CD14-positive monocyte (primary cell): Measurements from ENCODE around the gene MED15. TPM values are rescaled to one million over a fixed set of nuclear protein-coding genes. Genes with fewer than 3 reads are reported as not detected.

Source experiments
- DNase-seq, 3 donors: peaks; one replicate each; pipeline ENCODE4 v3.0.0-alpha.2; 2011 to 2022
- H2AFZ ChIP-seq: 2 replicates; pipeline ENCODE4 v1.6.0; 2012; ENCODE audit warnings: mild to moderate bottlenecking, low read depth, low read length, inconsistent platforms; ENCODE audit not compliant: insufficient read depth, poor library complexity, severe bottlenecking
- H3K27ac ChIP-seq, 2 donors: 1 replicate in 1 of 2; 2 replicates in 1 of 2; pipeline ENCODE4 v1.5.1; 2012 to 2013; ENCODE audit warnings: low read length in 2 of 2, control low read depth in 1 of 2, inconsistent platforms in 1 of 2, low read depth in 1 of 2, mild to moderate bottlenecking in 1 of 2
- H3K27me3 ChIP-seq, 2 donors: one replicate each; pipeline versions ENCODE4 v1.6.0 to v1.6.1; 2011 to 2013; ENCODE audit warnings: low read length in 2 of 2; ENCODE audit not compliant: control insufficient read depth in 2 of 2, insufficient read depth in 2 of 2
- H3K36me3 ChIP-seq, 2 donors: replicated peaks in 1 of 2; 1 replicate in 1 of 2; 2 replicates in 1 of 2; pipeline versions ENCODE4 v1.5.1 to v1.6.1; 2012 to 2013; ENCODE audit warnings: low read length in 2 of 2, control low read depth in 1 of 2, inconsistent platforms in 1 of 2, mild to moderate bottlenecking in 1 of 2; ENCODE audit not compliant: insufficient read depth in 2 of 2, control insufficient read depth in 1 of 2
- H3K4me1 ChIP-seq, 2 donors: 1 replicate in 1 of 2; 2 replicates in 1 of 2; pipeline versions ENCODE4 v1.5.1 to v1.6.1; 2012 to 2013; ENCODE audit warnings: low read length in 2 of 2, control low read depth in 1 of 2, inconsistent platforms in 1 of 2, mild to moderate bottlenecking in 1 of 2, moderate library complexity in 1 of 2; ENCODE audit not compliant: insufficient read depth in 2 of 2, control insufficient read depth in 1 of 2
- H3K4me2 ChIP-seq: replicated peaks from 2 replicates; pipeline ENCODE3; 2012; ENCODE audit warnings: low read length, moderate library complexity, mild to moderate bottlenecking; ENCODE audit not compliant: poor library complexity, severe bottlenecking; ENCODE audit errors: extremely low read depth
- H3K4me3 ChIP-seq, 3 experiments: fragments of 200-600 bp in 1 of 3; sonication (generic) in 1 of 3; replicated peaks in 1 of 3; 1 replicate in 2 of 3; 2 replicates in 1 of 3; pipeline ENCODE4 v1.5.1; 2011 to 2013; ENCODE audit warnings: low read length in 3 of 3, mild to moderate bottlenecking in 3 of 3, control low read depth in 2 of 3, low read depth in 2 of 3, inconsistent platforms in 1 of 3, moderate library complexity in 1 of 3
- H3K79me2 ChIP-seq: 2 replicates; pipeline ENCODE4 v1.6.0; 2012; ENCODE audit warnings: mild to moderate bottlenecking, control low read depth, inconsistent platforms, low read length, moderate library complexity; ENCODE audit not compliant: insufficient read depth
- H3K9ac ChIP-seq: 2 replicates; pipeline ENCODE4 v1.6.0; 2017; ENCODE audit warnings: low read length, mild to moderate bottlenecking; ENCODE audit not compliant: insufficient read depth, poor library complexity, severe bottlenecking
- H3K9me3 ChIP-seq, 2 donors: replicated peaks in 1 of 2; 1 replicate in 1 of 2; 2 replicates in 1 of 2; pipeline versions ENCODE4 v1.5.1 to v1.6.1; 2012 to 2013; ENCODE audit warnings: low read length in 2 of 2, control low read depth in 1 of 2; ENCODE audit not compliant: control insufficient read depth in 1 of 2, insufficient read depth in 1 of 2
- H4K20me1 ChIP-seq: 2 replicates; pipeline ENCODE4 v1.6.0; 2012; ENCODE audit warnings: mild to moderate bottlenecking, low read length, control low read depth, moderate library complexity; ENCODE audit not compliant: insufficient read depth
- H3K27ac Mint-ChIP-seq, 7 donors: one replicate each; pipeline ENCODE4 v1.8.0; 2020; ENCODE audit warnings: mild to moderate bottlenecking in 7 of 7, mixed read lengths in 7 of 7, moderate library complexity in 6 of 7, inconsistent platforms in 2 of 7
- H3K27me3 Mint-ChIP-seq, 3 donors: one replicate each; pipeline ENCODE4 v1.8.0; 2021 to 2022; ENCODE audit warnings: low read depth in 3 of 3, mild to moderate bottlenecking in 3 of 3, mixed read lengths in 3 of 3, moderate library complexity in 3 of 3, inconsistent platforms in 1 of 3
- H3K36me3 Mint-ChIP-seq, 2 donors: one replicate each; pipeline ENCODE4 v1.8.0; 2020; ENCODE audit warnings: mixed read lengths in 2 of 2, inconsistent platforms in 1 of 2, mild to moderate bottlenecking in 1 of 2
- H3K4me1 Mint-ChIP-seq: one replicate; pipeline ENCODE4 v1.8.0; 2020; ENCODE audit warnings: mild to moderate bottlenecking, mixed read lengths
- H3K4me3 Mint-ChIP-seq, 2 donors: one replicate each; pipeline ENCODE4 v1.8.0; 2020; ENCODE audit warnings: mild to moderate bottlenecking in 2 of 2, mixed read lengths in 2 of 2, moderate library complexity in 1 of 2
- H3K9me3 Mint-ChIP-seq, 7 donors: one replicate each; pipeline ENCODE4 v1.8.0; 2020 to 2022; ENCODE audit warnings: mixed read lengths in 7 of 7, mild to moderate bottlenecking in 6 of 7, moderate library complexity in 6 of 7, inconsistent platforms in 2 of 7
- WGBS: methylation state at CpG from one replicate; pipeline ENCODE4 v1.1.5; 2013; ENCODE audit warnings: missing lambda C conversion rate; ENCODE audit not compliant: insufficient coverage; 5-methylcytosine and 5-hydroxymethylcytosine counted together
- intact Hi-C, 2 donors: fragments of 100-400 bp; cut with micrococcal nuclease; formaldehyde crosslinking; loops; one replicate each; pipeline versions ENCODE4 v1.15.0 to v1.15.1; 2023
- polyA plus RNA-seq, 3 donors: library from polyadenylated mRNA; depleted of rRNA in 1 of 3; unstranded in 2 of 3; stranded (reverse) in 1 of 3; fragments of 300-500 nt in 2 of 3; fragments of >200 nt in 1 of 3; fragmentation: Illumina TruSeq in 2 of 3; gene quantifications; 1 replicate in 2 of 3; 2 replicates in 1 of 3; pipeline ENCODE4 v1.2.3, GENCODE V29; 2012 to 2021
- TF ChIP-seq, protein P1 (sequence below): fragments of 200-600 bp; IDR thresholded peaks from one replicate; pipeline ENCODE4 v1.8.0; 2022; ENCODE audit warnings: antibody characterized with exemption, mild to moderate bottlenecking

MED15 gene
- polyA plus RNA-seq, 3 donors, result 10.0 to 126 (median 17.8) TPM

DNA sequence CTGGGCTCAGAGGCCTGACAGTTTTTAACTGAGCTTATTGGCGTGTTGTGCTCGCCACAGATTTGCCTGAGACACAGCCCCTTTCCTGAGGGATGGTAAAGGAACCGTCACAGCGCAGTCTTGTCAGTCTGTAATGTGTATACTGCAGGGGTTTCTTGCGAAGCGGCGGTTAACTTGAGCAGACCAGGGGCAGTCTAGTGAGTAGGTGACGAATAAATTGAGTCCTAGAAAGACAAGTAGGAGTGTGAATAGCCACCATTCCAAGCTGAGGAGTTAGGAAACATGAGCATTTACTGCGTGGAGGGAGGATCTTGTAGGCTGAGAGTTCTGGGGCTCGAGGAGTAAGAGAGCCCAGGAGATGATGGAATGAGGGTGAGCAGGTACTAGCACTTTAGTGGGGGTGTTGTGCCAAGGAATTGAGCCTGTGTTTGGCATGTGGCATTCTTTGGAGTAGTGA is 1.4 kb downstream of the MED15 start:
- Mint-ChIP-seq H3K36me3 (peaks cover 5 to 14% of the 10 kb centered on the region in 2 donors), H3K27me3 (peaks cover 0 to 2% (median 2%) of the 10 kb centered on the region in 3 donors), H3K27ac (peak overlapping the region; percentile 96 to 99 (median 98)), H3K9me3 (no peaks in the 10 kb centered on the region), H3K4me1 (peaks cover 49% of the 10 kb centered on the region), H3K4me3 (peak overlapping the region; percentile 96 to 98)
- Histone ChIP-seq H3K36me3 (peaks cover 0 to 21% of the 10 kb centered on the region in 2 donors), H3K4me2 (peak overlapping the region; percentile 99), H3K79me2 (peaks cover 67% of the 10 kb centered on the region), H4K20me1 (peaks cover 57% of the 10 kb centered on the region), H2AFZ (no peak overlapping the region), H3K9me3 (no peaks in the 10 kb centered on the region), H3K9ac (peak overlapping the region; percentile 55), H3K27ac (peak overlapping the region; percentile 80 to 98), H3K4me1 (peaks cover 28 to 42% of the 10 kb centered on the region in 2 donors), H3K4me3 (peak overlapping the region; percentile 91 to 99 (median 96)), H3K27me3 (no peaks in the 10 kb centered on the region)
- TF ChIP-seq, protein P1, sequence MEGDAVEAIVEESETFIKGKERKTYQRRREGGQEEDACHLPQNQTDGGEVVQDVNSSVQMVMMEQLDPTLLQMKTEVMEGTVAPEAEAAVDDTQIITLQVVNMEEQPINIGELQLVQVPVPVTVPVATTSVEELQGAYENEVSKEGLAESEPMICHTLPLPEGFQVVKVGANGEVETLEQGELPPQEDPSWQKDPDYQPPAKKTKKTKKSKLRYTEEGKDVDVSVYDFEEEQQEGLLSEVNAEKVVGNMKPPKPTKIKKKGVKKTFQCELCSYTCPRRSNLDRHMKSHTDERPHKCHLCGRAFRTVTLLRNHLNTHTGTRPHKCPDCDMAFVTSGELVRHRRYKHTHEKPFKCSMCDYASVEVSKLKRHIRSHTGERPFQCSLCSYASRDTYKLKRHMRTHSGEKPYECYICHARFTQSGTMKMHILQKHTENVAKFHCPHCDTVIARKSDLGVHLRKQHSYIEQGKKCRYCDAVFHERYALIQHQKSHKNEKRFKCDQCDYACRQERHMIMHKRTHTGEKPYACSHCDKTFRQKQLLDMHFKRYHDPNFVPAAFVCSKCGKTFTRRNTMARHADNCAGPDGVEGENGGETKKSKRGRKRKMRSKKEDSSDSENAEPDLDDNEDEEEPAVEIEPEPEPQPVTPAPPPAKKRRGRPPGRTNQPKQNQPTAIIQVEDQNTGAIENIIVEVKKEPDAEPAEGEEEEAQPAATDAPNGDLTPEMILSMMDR, result no peak
- WGBS, result 45% methylated on average over 9 of the region's 10 CpGs
- no peak for DNase-seq
- intact Hi-C loops, result loop anchor here in 1 of 2 donors (2.0 kb wide), 1 partner anchor 14 kb away; the partner anchor contains the start of gene KLHL22

DNA sequence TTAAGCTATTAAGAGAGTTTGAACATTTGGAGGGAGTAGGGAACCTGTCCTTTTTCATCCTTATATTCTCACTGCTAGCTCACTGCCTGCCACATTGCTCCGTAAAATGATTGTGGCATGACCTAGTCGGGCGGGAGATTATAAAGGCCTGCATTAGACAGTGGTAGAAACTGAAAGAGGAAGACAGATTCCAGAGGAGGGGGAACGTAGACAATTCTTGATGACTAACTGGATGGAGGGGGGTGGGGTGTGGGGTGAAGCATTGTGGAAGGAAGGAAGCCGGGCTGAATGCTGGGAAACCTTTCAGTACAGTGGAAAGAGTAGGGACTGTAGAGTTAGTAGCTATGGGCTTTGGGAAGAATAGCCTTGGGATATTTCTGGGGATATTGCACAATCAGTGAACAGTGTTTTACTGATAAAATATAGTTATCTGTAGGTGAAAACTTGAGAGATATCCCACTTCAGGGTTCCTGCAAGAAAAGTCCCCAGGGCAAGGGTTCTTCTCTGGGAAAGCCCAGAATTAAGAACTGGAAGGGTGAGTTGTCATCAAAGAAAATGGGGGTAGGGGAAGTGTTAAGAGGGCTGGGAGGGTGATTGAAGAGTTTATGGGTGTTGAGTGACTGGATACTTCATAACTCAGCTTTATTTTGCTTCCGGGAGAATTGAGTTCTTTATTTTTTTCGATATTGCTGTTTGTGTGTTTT is 2.1 kb downstream of the MED15 start:
- H3K79me2 ChIP-seq, result peaks cover 73% of the 10 kb centered on the region
- TF ChIP-seq, protein P1, result no peak
- Mint-ChIP-seq H3K36me3 (peaks cover 9 to 20% of the 10 kb centered on the region in 2 donors), H3K27me3 (peaks cover 0 to 2% (median 2%) of the 10 kb centered on the region in 3 donors), H3K27ac (peak overlapping the region; percentile 96 to 99 (median 98)), H3K4me3 (peak overlapping the region; percentile 96 to 98), H3K9me3 (no peaks in the 10 kb centered on the region), H3K4me1 (peaks cover 54% of the 10 kb centered on the region)
- no peak overlapping the region for H2AFZ ChIP-seq
- H3K27me3 ChIP-seq, result no peaks in the 10 kb centered on the region
- WGBS, result 0% methylated on average over 2 of the region's 7 CpGs
- peak overlapping the region; percentile 80 to 98 for H3K27ac ChIP-seq
- H3K9ac ChIP-seq, result peak overlapping the region; percentile 55
- peaks cover 4 to 27% of the 10 kb centered on the region in 2 donors for H3K36me3 ChIP-seq
- DNase-seq, result peak; percentile 88 to 95 (median 92)
- peak overlapping the region; percentile 91 to 99 (median 96) for H3K4me3 ChIP-seq
- no peaks in the 10 kb centered on the region for H3K9me3 ChIP-seq
- peaks cover 28 to 42% of the 10 kb centered on the region in 2 donors for H3K4me1 ChIP-seq
- H3K4me2 ChIP-seq, result peak overlapping the region; percentile 99
- peaks cover 63% of the 10 kb centered on the region for H4K20me1 ChIP-seq
- intact Hi-C loops, result loop anchor here in 1 of 2 donors (2.0 kb wide), 1 partner anchor 15 kb away; the partner anchor contains the start of gene KLHL22
